MM.1S (cell line): ENCODE results near the gene GHRL.

Source experiments
- EZH2 ChIP-seq: fragments of 300-600 bp; sonication (generic); optimal IDR thresholded peaks from 2 replicates; pipeline ENCODE3; 2017; ENCODE audit warnings: low read depth, mild to moderate bottlenecking, antibody characterized with exemption, low read length, mixed read lengths
- EZH2phosphoT487 ChIP-seq: fragments of 300-600 bp; sonication (generic); IDR thresholded peaks from 2 replicates; pipeline ENCODE4 v1.6.1; 2018; ENCODE audit warnings: antibody characterized with exemption, low read length
- TF ChIP-seq, protein P1 (sequence below): fragments of 300-600 bp; sonication (generic); IDR thresholded peaks from 2 replicates; pipeline ENCODE4 v1.5.1; 2016; ENCODE audit warnings: antibody characterized with exemption, low read length, mixed read lengths

DNA sequence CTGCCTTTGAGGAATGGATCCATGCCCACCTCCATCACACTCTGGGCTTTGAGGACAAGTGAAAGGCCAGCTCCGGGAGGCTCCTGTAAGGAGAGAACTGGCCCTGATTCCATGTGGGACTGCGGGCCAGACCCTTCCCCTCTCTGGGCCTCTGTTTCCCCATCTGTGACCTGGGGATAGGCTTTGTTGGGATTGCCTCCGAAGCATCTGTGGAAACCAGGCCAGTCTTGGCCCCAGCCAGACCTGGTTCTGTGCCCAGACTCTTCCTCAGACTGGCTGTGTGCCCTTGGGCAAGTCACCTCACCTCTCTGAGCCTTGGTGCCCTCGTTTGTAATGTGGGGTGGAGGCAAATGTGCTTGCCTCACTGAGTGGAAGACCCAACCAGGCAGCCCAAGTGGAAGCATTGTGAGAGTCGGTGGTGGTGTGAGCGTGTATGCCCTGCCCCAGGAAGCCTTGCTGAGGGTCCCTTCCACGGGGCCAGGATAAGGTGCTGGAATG lies 49.2 kb upstream of the GHRL start:
- TF ChIP-seq, protein P1, sequence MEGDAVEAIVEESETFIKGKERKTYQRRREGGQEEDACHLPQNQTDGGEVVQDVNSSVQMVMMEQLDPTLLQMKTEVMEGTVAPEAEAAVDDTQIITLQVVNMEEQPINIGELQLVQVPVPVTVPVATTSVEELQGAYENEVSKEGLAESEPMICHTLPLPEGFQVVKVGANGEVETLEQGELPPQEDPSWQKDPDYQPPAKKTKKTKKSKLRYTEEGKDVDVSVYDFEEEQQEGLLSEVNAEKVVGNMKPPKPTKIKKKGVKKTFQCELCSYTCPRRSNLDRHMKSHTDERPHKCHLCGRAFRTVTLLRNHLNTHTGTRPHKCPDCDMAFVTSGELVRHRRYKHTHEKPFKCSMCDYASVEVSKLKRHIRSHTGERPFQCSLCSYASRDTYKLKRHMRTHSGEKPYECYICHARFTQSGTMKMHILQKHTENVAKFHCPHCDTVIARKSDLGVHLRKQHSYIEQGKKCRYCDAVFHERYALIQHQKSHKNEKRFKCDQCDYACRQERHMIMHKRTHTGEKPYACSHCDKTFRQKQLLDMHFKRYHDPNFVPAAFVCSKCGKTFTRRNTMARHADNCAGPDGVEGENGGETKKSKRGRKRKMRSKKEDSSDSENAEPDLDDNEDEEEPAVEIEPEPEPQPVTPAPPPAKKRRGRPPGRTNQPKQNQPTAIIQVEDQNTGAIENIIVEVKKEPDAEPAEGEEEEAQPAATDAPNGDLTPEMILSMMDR: no peak
- TF ChIP-seq EZH2 (no peak), EZH2phosphoT487 (no peak)
